K562 (cell line): ENCODE measurements around the gene GPRC6A. TPM values are rescaled to one million over a fixed set of nuclear protein-coding genes. Genes with fewer than 3 reads are reported as not detected.

ENCODE experiments used
- ATAC-seq: fragments of 200-7000 bp; cut with Tn5 transposase; 3 replicates; pipeline ENCODE4 v1.9.1; 2020; ENCODE audit warnings: moderate library complexity
- BruUV-seq: library from RNA; stranded (reverse); fragments of 400-500 nt; replicated peaks from 2 replicates; lab custom pipeline; 2021; lab: Mats Ljungman, UMichigan
- CTCF ChIA-PET: fragments of 300-600 bp; formaldehyde crosslinking; extraction: SDS; loops from one replicate; lab custom pipeline; 2021; ENCODE audit warnings: low intra/inter-chr PET ratio; lab: Yijun Ruan, JAX
- POLR2A ChIA-PET: fragments of 300-600, 350-650 bp; sonication (Branson Sonifier 250); formaldehyde crosslinking; extraction: SDS; loops from one replicate; lab custom pipeline; 2021; ENCODE audit warnings: antibody characterized with exemption, inconsistent platforms; lab: Yijun Ruan, JAX
- DNase-seq, 4 experiments: peaks; one replicate each; pipeline versions ENCODE4 v3.0.0 to v3.0.0-alpha.2; 2011 to 2018; ENCODE audit warnings: low spot score in 3 of 4, mixed read lengths in 3 of 4; ENCODE audit errors: extremely low read depth in 1 of 4
- FAIRE-seq: peaks from 2 replicates; lab custom pipeline; 2011; peaks lifted over from hg19 to GRCh38; lab: Jason Lieb, UNC
- H2AFZ ChIP-seq: 2 replicates; pipeline ENCODE4 v1.6.0; 2011; ENCODE audit warnings: low read depth, low read length, control low read depth, inconsistent platforms
- H3K27ac ChIP-seq: fragments of 200-600 bp; 3 replicates; pipeline ENCODE4 v1.8.0; 2011; ENCODE audit warnings: low read depth, mild to moderate bottlenecking, control low read depth, inconsistent platforms, low read length, moderate library complexity, mixed read lengths; ENCODE audit errors: extremely low read depth
- H3K27me3 ChIP-seq, 2 experiments: fragments of 300-600 bp in 1 of 2; 2 replicates in 1 of 2; 3 replicates in 1 of 2; pipeline versions ENCODE4 v1.6.0 to v1.8.0; 2011; ENCODE audit warnings: inconsistent platforms in 2 of 2, low read length in 2 of 2, mild to moderate bottlenecking in 1 of 2, mixed read lengths in 1 of 2, moderate library complexity in 1 of 2; ENCODE audit not compliant: control insufficient read depth in 2 of 2, insufficient read depth in 2 of 2
- H3K36me3 ChIP-seq: fragments of 300-600 bp; 3 replicates; pipeline ENCODE4 v1.8.0; 2011; ENCODE audit warnings: mild to moderate bottlenecking, low read length, inconsistent platforms; ENCODE audit not compliant: control insufficient read depth, insufficient read depth
- H3K4me1 ChIP-seq, 2 experiments: fragments of 200-600 bp in 1 of 2; replicated peaks in 1 of 2; 2 replicates in 1 of 2; 3 replicates in 1 of 2; pipeline versions ENCODE4 v1.5.1 to v1.8.0; 2011; ENCODE audit warnings: inconsistent platforms in 2 of 2, low read length in 2 of 2, mild to moderate bottlenecking in 1 of 2, mixed read lengths in 1 of 2, moderate library complexity in 1 of 2; ENCODE audit not compliant: control insufficient read depth in 2 of 2, insufficient read depth in 2 of 2
- H3K4me2 ChIP-seq: 2 replicates; pipeline ENCODE4 v1.6.1; 2011; ENCODE audit warnings: low read length, control low read depth, inconsistent platforms, mixed read lengths; ENCODE audit not compliant: insufficient read depth
- H3K4me3 ChIP-seq: fragments of 200-600 bp; sonication (generic), shearing (Covaris generic); 2 replicates; pipeline ENCODE4 v1.5.1; 2016; ENCODE audit warnings: control low read depth, inconsistent platforms
- H3K79me2 ChIP-seq: fragments of 200-600 bp; 3 replicates; pipeline ENCODE4 v1.8.0; 2011; ENCODE audit warnings: low read length, inconsistent platforms; ENCODE audit not compliant: control insufficient read depth, insufficient read depth
- H3K9ac ChIP-seq, 2 experiments: 2 replicates each; pipeline versions ENCODE4 v1.6.0 to v1.6.1; 2011; ENCODE audit warnings: low read depth in 2 of 2, low read length in 2 of 2, control low read depth in 1 of 2, inconsistent platforms in 1 of 2, mild to moderate bottlenecking in 1 of 2, mixed read lengths in 1 of 2; ENCODE audit not compliant: insufficient read depth in 1 of 2
- H3K9me1 ChIP-seq: one replicate; pipeline ENCODE4 v1.6.0; 2011; ENCODE audit warnings: inconsistent platforms, mild to moderate bottlenecking, low read length, moderate library complexity; ENCODE audit not compliant: control insufficient read depth, insufficient read depth
- H3K9me3 ChIP-seq: replicated peaks from 2 replicates; pipeline ENCODE4 v1.5.1; 2011; ENCODE audit warnings: low read depth, low read length, inconsistent platforms; ENCODE audit not compliant: control insufficient read depth, insufficient read depth
- H4K20me1 ChIP-seq: replicated peaks from 2 replicates; pipeline ENCODE4 v1.6.1; 2011; ENCODE audit warnings: low read length, inconsistent platforms, mixed read lengths; ENCODE audit not compliant: control insufficient read depth, insufficient read depth
- CREBBP ChIP-seq: IDR thresholded peaks from one replicate; pipeline ENCODE4 v1.6.1; 2012; ENCODE audit warnings: low read depth, mild to moderate bottlenecking, control low read depth, inconsistent platforms, low read length
- SETDB1 ChIP-seq: IDR thresholded peaks from one replicate; pipeline ENCODE4 v1.6.1; 2012; ENCODE audit warnings: low read length, control low read depth, inconsistent platforms
- SIN3A ChIP-seq, 2 experiments: fragments of 150-350 bp in 1 of 2; IDR thresholded peaks; 2 replicates each; pipeline ENCODE4 v1.6.1; 2011 to 2016; ENCODE audit warnings: borderline replicate concordance in 2 of 2, low read depth in 2 of 2, low read length in 2 of 2, mild to moderate bottlenecking in 2 of 2, moderate library complexity in 2 of 2; ENCODE audit not compliant: control insufficient read depth in 1 of 2
- SLC30A9 ChIP-seq: fragments of 250-450 bp; sonication (Bioruptor Pico); IDR thresholded peaks from 2 replicates; pipeline ENCODE4 v1.8.0; 2022; ENCODE audit warnings: mild to moderate bottlenecking, moderate library complexity
- TBP ChIP-seq: optimal IDR thresholded peaks from 2 replicates; pipeline ENCODE3; 2011; ENCODE audit warnings: low read depth, low read length, improper control_type of control experiment
- TSC22D4 ChIP-seq: fragments of 450-650 bp; IDR thresholded peaks from 2 replicates; pipeline ENCODE4 v1.6.1; 2016; ENCODE audit warnings: missing genetic modification characterization, missing biosample characterization, control low read depth
- ZNF197 ChIP-seq: fragments of 200-800 bp; sonication (Bioruptor generic); IDR thresholded peaks from 2 replicates; pipeline ENCODE4 v1.6.1; 2016; ENCODE audit warnings: low read depth, missing genetic modification characterization, missing compliant biosample characterization
- ZNF766 ChIP-seq: fragments of 200-800 bp; sonication (Bioruptor generic); conservative IDR thresholded peaks from 2 replicates; pipeline ENCODE4 v1.6.1; 2016; ENCODE audit warnings: missing genetic modification characterization, missing compliant biosample characterization
- in situ Hi-C: fragments of 300-500 bp; cut with MboI; formaldehyde crosslinking; loops from 4 replicates; pipeline ENCODE4 v1.15.0; 2018; ENCODE audit warnings: inconsistent platforms, mixed read lengths
- intact Hi-C: fragments of 100-400 bp; cut with micrococcal nuclease; formaldehyde crosslinking; loops from 2 replicates; pipeline ENCODE4 v1.14.2; 2022
- polyA plus RNA-seq, 8 experiments: library from polyadenylated mRNA; depleted of rRNA in 4 of 8; stranded (reverse) in 5 of 8; unstranded in 3 of 8; fragments of >200 nt; fragmentation: Nextera tagmentation in 2 of 8; fragmentation: Illumina TruSeq in 1 of 8; extraction: Ambion mirVana in 2 of 8; extraction: Trizol in 1 of 8; gene quantifications; 2 replicates each; pipeline versions ENCODE4 v1.2.1 to v1.2.3, GENCODE V29; 2011 to 2014; ENCODE audit warnings: inconsistent platforms in 1 of 8, missing spikeins in 1 of 8
- total RNA-seq, 7 experiments: library from RNA; depleted of rRNA in 6 of 7; stranded (reverse); fragments of >200 nt in 6 of 7; fragmentation: Illumina TruSeq in 2 of 7; extraction: Trizol in 2 of 7; gene quantifications; 2 replicates each; pipeline versions ENCODE4 v1.2.1 to v1.2.3, GENCODE V29; 2011 to 2021; ENCODE audit warnings: low replicate concordance in 1 of 7
- TF ChIP-seq, protein P1 (sequence below): fragments of 450-650 bp; conservative IDR thresholded peaks from 2 replicates; pipeline ENCODE4 v1.6.1; 2016; ENCODE audit warnings: missing genetic modification characterization, low read depth, mild to moderate bottlenecking, control low read depth, missing compliant biosample characterization
- TF ChIP-seq, protein P2 (sequence below): sonication (generic); formaldehyde crosslinking; IDR thresholded peaks from 2 replicates; pipeline ENCODE4 v1.8.0; 2022; ENCODE audit warnings: missing genetic modification reagents, mild to moderate bottlenecking, moderate library complexity, borderline replicate concordance

Gene GPRC6A
- total and polyA plus RNA-seq, 9 of the 15 experiments (the other 6 are each of a cell fraction or from before 2014, with no cell fraction given): 0.03 TPM; not detected in 7

DNA sequence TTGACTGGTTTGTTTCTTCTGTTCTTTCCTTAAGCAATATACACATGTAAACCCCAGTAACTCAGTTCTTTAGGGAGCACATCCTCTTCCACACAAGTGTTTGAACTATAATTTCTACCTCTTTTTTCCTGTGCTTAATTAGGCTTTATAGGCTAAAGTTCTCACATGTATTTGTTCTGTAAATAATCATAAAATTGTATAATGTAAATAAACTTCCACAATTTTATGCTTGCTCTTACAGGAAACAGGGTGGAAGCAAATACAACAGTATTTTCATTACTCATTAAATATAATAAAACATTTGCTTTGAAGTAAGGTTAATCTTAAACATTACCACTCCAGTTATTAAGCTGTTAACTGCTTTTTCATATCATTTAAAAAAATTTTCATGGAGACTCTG lies 26.9 kb downstream of the GPRC6A start:
- ATAC-seq (no peak), FAIRE-seq (no peak), DNase-seq (no peak)
- no peaks in the 10 kb centered on the region for H3K9me1 ChIP-seq
- CTCF ChIA-PET: no interaction called here
- in situ Hi-C loops: no loop called here
- no TSS peak for BruUV-seq
- H3K4me2 ChIP-seq: no peak overlapping the region
- H3K4me1 ChIP-seq: no peaks in the 10 kb centered on the region
- H2AFZ ChIP-seq: no peak overlapping the region
- no peaks in the 10 kb centered on the region for H3K36me3 ChIP-seq
- no peak for TF ChIP-seq SETDB1
- TF ChIP-seq SIN3A (IDR thresholded peaks at IDR 0.05; ENCODE audit: borderline replicate concordance in 2 of 2, control insufficient read depth in 1 of 2, low read depth in 2 of 2, low read length in 2 of 2): no peak
- TF ChIP-seq TBP: no peak
- no peak for TF ChIP-seq SLC30A9 (CRISPR knock-in tag)
- TF ChIP-seq ZNF766 (CRISPR knock-in tag): no peak
- TF ChIP-seq, protein P1, sequence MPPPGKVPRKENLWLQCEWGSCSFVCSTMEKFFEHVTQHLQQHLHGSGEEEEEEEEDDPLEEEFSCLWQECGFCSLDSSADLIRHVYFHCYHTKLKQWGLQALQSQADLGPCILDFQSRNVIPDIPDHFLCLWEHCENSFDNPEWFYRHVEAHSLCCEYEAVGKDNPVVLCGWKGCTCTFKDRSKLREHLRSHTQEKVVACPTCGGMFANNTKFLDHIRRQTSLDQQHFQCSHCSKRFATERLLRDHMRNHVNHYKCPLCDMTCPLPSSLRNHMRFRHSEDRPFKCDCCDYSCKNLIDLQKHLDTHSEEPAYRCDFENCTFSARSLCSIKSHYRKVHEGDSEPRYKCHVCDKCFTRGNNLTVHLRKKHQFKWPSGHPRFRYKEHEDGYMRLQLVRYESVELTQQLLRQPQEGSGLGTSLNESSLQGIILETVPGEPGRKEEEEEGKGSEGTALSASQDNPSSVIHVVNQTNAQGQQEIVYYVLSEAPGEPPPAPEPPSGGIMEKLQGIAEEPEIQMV: no peak
- no peak for TF ChIP-seq ZNF197 (CRISPR knock-in tag)
- TF ChIP-seq CREBBP: no peak
- TF ChIP-seq TSC22D4: no peak
- TF ChIP-seq, protein P2, sequence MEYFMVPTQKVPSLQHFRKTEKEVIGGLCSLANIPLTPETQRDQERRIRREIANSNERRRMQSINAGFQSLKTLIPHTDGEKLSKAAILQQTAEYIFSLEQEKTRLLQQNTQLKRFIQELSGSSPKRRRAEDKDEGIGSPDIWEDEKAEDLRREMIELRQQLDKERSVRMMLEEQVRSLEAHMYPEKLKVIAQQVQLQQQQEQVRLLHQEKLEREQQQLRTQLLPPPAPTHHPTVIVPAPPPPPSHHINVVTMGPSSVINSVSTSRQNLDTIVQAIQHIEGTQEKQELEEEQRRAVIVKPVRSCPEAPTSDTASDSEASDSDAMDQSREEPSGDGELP (CRISPR knock-in tag): no peak
- TF ChIP-seq, all 486 proteins: peak for 0
- Histone ChIP-seq H3K9ac (no peak overlapping the region), H3K27me3 (no peaks in the 10 kb centered on the region), H3K79me2 (no peaks in the 10 kb centered on the region), H3K4me3 (no peak overlapping the region), H4K20me1 (no peaks in the 10 kb centered on the region), H3K27ac (no peak overlapping the region), H3K9me3 (no peaks in the 10 kb centered on the region)
- intact Hi-C loops: no loop called here
- POLR2A ChIA-PET: no interaction called here
